ENCODE data around the gene PNLIPRP1. TPM values are rescaled to one million over a fixed set of nuclear protein-coding genes. Genes with fewer than 3 reads are reported as not detected.

PNLIPRP1 gene
- total and polyA plus RNA-seq, 7 experiments from 2014 or later, result not detected

DNA sequence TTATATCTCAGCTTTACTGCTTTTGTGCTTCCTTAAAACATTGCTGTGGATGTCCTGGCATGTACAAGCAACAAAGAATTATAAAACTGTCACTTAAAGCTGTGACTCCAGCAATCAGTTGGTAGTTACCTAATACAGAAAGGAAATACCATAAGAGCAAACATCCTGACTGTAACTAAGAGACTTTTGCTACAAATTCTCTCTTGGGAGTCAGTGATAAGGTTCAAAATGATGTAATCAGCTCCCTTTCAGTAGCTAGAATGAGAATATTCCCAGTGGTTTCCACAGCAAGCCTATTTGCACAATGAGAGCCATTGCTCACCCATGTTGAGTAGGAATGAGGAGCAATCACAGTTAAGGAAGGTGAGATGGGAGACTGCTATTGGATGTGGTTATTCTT lies 7.6 kb downstream of the PNLIPRP1 start:
- Histone ChIP-seq H3K4me3 (ENCODE audit: low read length) (no peak overlapping the region), H3K27ac (ENCODE audit: low read depth, low read length) (no peak overlapping the region), H3K27me3 (ENCODE audit: control insufficient read depth in 2 of 2, insufficient read depth in 2 of 2, low read length in 2 of 2) (no peaks in the 10 kb centered on the region), H3K9me3 (ENCODE audit: control insufficient read depth in 2 of 3, low read length in 3 of 3) (no peaks in the 10 kb centered on the region), H3K4me1 (ENCODE audit: control insufficient read depth in 2 of 2, insufficient read depth in 2 of 2, low read length in 2 of 2) (no peaks in the 10 kb centered on the region), H3K36me3 (ENCODE audit: control insufficient read depth in 2 of 3, insufficient read depth in 3 of 3, low read length in 3 of 3) (no peaks in the 10 kb centered on the region)
- ChIA-PET POLR2A (no interaction called here), CTCF (no interaction called here)
- no peak overlapping the region for H3K4me3 Mint-ChIP-seq
- no peak for DNase-seq
- intact Hi-C loops (cut with micrococcal nuclease), result no loop called here
- peaks cover 0 to 4% (median 0%) of the 10 kb centered on the region in 11 donors for H3K9me3 Mint-ChIP-seq
- H3K36me3 Mint-ChIP-seq, result no peaks in the 10 kb centered on the region
- peaks cover 0 to 11% (median 4%) of the 10 kb centered on the region in 5 donors for H3K27me3 Mint-ChIP-seq
- ATAC-seq, result no peak
- no peak overlapping the region for H3K27ac Mint-ChIP-seq
- no peaks in the 10 kb centered on the region for H3K4me1 Mint-ChIP-seq

DNA sequence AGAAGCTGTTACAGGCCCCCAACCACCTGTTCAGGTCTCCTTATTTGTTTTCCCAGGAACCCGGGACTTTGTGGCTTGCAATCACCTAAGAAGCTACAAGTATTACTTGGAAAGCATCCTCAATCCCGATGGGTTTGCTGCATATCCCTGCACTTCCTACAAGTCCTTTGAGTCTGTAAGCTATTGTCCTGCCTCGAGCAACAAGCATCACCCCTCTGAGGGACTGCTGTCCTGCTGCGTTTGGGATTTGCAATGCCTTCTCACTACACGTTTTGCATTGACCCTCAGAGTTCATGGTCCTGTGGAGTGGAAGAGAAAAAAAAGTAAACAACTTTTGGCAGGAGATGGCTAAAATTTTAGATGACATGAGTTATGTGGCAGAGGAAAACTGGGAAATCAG lies 9.2 kb downstream of the PNLIPRP1 start:
- Histone ChIP-seq H3K9me3 (ENCODE audit: control insufficient read depth in 2 of 3, low read length in 3 of 3) (no peaks in the 10 kb centered on the region), H3K4me1 (ENCODE audit: control insufficient read depth in 2 of 2, insufficient read depth in 2 of 2, low read length in 2 of 2) (no peaks in the 10 kb centered on the region), H3K36me3 (ENCODE audit: control insufficient read depth in 2 of 3, insufficient read depth in 3 of 3, low read length in 3 of 3) (no peaks in the 10 kb centered on the region), H3K27me3 (ENCODE audit: control insufficient read depth in 2 of 2, insufficient read depth in 2 of 2, low read length in 2 of 2) (no peaks in the 10 kb centered on the region), H3K27ac (ENCODE audit: low read depth, low read length) (no peak overlapping the region), H3K4me3 (ENCODE audit: low read length) (no peak overlapping the region)
- ATAC-seq (no peak), DNase-seq (no peak)
- POLR2A ChIA-PET, result no interaction called here
- Mint-ChIP-seq H3K36me3 (no peaks in the 10 kb centered on the region), H3K27ac (no peak overlapping the region), H3K4me3 (no peak overlapping the region), H3K4me1 (no peaks in the 10 kb centered on the region), H3K9me3 (peaks cover 0 to 4% (median 0%) of the 10 kb centered on the region in 11 donors), H3K27me3 (peaks cover 0 to 8% (median 4%) of the 10 kb centered on the region in 5 donors)
- CTCF ChIA-PET, result no interaction called here
- intact Hi-C loops (cut with micrococcal nuclease), result no loop called here

DNA sequence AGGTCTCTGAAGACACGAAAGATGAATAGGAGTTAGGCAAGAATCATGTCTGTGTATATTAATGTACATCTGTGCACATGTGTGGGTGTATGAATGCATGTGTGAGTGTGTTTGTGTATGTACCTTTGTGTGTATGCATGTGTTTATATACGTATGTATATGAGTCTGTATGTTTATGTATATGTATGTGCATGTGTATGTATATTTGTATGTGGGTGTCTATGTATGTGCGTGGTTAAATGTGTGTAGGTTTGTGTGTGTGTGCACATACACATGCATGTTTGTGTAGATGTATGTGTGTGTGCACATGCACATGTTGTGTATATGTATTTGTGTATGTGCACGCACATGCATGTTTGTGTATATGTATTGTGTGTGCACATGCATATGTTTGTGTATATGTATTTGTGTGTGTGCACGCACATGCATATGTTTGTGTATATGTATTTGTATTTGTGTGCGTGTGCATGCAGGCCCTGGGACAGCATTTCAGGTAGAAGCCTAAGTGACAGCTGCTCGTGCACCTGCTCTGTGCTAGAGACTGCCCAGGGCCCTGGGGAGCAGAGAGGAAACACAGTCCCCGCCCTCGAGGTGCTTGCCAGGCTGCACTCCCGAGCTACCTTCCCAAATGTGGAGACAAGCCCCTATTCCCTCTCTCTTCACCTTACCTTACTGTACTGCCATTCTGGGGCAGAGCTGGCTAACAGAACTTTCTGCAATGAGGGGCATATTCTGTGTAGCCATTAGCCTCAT lies 12.1 kb downstream of the PNLIPRP1 start:
- H3K9me3 Mint-ChIP-seq, result peaks cover 0 to 4% (median 2%) of the 10 kb centered on the region in 11 donors
- Histone ChIP-seq H3K4me1 (ENCODE audit: control insufficient read depth in 2 of 2, insufficient read depth in 2 of 2, low read length in 2 of 2) (no peaks in the 10 kb centered on the region), H3K36me3 (ENCODE audit: control insufficient read depth in 2 of 3, insufficient read depth in 3 of 3, low read length in 3 of 3) (no peaks in the 10 kb centered on the region), H3K9me3 (ENCODE audit: control insufficient read depth in 2 of 3, low read length in 3 of 3) (no peaks in the 10 kb centered on the region), H3K4me3 (ENCODE audit: low read length) (no peak overlapping the region), H3K27me3 (ENCODE audit: control insufficient read depth in 2 of 2, insufficient read depth in 2 of 2, low read length in 2 of 2) (no peaks in the 10 kb centered on the region), H3K27ac (ENCODE audit: low read depth, low read length) (no peak overlapping the region)
- no peaks in the 10 kb centered on the region for H3K4me1 Mint-ChIP-seq
- ChIA-PET CTCF (no interaction called here), POLR2A (no interaction called here)
- no peak overlapping the region for H3K4me3 Mint-ChIP-seq
- H3K36me3 Mint-ChIP-seq, result no peaks in the 10 kb centered on the region
- H3K27ac Mint-ChIP-seq, result no peak overlapping the region
- ATAC-seq, result no peak
- H3K27me3 Mint-ChIP-seq, result peaks cover 0 to 20% (median 14%) of the 10 kb centered on the region in 5 donors
- DNase-seq, result no peak
- intact Hi-C loops (cut with micrococcal nuclease), result no loop called here

DNA sequence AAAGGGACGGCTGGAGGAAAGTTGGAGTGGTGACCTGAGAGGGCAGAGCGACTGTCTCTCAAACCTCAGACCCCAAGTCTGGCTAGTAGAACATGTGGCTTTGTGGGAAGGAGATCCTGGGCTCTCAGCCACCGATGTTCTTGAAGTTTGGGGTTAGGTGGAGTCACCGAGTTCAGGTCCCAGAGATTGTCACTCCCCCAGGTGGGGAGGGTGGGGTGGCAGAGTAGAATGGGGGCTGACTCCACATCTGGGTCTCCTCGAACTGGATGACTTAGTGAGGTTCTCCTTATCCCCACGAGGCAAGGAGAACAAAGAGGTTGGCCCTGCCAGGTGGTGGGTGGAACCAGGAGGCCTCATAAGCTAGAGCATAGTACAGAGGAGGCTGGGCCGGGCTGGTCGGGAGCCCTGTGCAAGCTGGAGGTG lies 15.3 kb downstream of the PNLIPRP1 start:
- Mint-ChIP-seq H3K4me3 (no peak overlapping the region), H3K9me3 (peaks cover 0 to 4% (median 0%) of the 10 kb centered on the region in 11 donors), H3K27ac (no peak overlapping the region), H3K4me1 (no peaks in the 10 kb centered on the region), H3K36me3 (no peaks in the 10 kb centered on the region), H3K27me3 (peaks cover 0 to 46% (median 35%) of the 10 kb centered on the region in 5 donors)
- ATAC-seq, result no peak
- Histone ChIP-seq H3K9me3 (ENCODE audit: control insufficient read depth in 2 of 3, low read length in 3 of 3) (peaks cover 0 to 5% (median 0%) of the 10 kb centered on the region in 3 experiments), H3K27ac (ENCODE audit: low read depth, low read length) (no peak overlapping the region), H3K4me1 (ENCODE audit: control insufficient read depth in 2 of 2, insufficient read depth in 2 of 2, low read length in 2 of 2) (no peaks in the 10 kb centered on the region), H3K4me3 (ENCODE audit: low read length) (no peak overlapping the region), H3K27me3 (ENCODE audit: control insufficient read depth in 2 of 2, insufficient read depth in 2 of 2, low read length in 2 of 2) (no peaks in the 10 kb centered on the region), H3K36me3 (ENCODE audit: control insufficient read depth in 2 of 3, insufficient read depth in 3 of 3, low read length in 3 of 3) (no peaks in the 10 kb centered on the region)
- no peak for DNase-seq
- intact Hi-C loops (cut with micrococcal nuclease), result no loop called here
- POLR2A ChIA-PET, result no interaction called here
- CTCF ChIA-PET, result no interaction called here

DNA sequence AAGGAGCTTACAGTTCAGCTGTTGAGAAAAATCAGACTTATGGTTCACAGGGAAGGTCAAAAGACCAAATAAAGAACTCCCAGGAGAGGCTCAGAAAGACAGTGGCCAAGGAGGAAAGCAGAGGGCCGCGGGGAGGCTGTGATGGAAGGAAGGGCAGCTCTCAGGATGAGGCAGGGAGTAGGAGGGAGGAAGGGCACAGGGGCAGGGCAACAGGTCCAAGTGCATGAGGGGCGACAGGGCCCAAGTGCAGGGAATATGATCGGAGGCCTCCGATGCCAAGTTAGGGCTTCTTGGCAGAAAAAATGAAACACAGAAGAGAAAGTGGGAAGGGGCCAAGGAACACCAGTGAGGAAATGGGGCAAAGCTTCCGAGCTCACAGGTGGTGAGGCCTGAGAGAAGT lies 16.6 kb downstream of the PNLIPRP1 start:
- Mint-ChIP-seq H3K4me1 (no peaks in the 10 kb centered on the region), H3K4me3 (no peak overlapping the region), H3K36me3 (no peaks in the 10 kb centered on the region), H3K27ac (no peak overlapping the region), H3K9me3 (peaks cover 0 to 4% (median 0%) of the 10 kb centered on the region in 11 donors), H3K27me3 (peaks cover 0 to 48% (median 35%) of the 10 kb centered on the region in 5 donors)
- Histone ChIP-seq H3K27ac (ENCODE audit: low read depth, low read length) (no peak overlapping the region), H3K4me1 (ENCODE audit: control insufficient read depth in 2 of 2, insufficient read depth in 2 of 2, low read length in 2 of 2) (no peaks in the 10 kb centered on the region), H3K27me3 (ENCODE audit: control insufficient read depth in 2 of 2, insufficient read depth in 2 of 2, low read length in 2 of 2) (no peaks in the 10 kb centered on the region), H3K9me3 (ENCODE audit: control insufficient read depth in 2 of 3, low read length in 3 of 3) (peaks cover 0 to 5% (median 0%) of the 10 kb centered on the region in 3 experiments), H3K4me3 (ENCODE audit: low read length) (no peak overlapping the region), H3K36me3 (ENCODE audit: control insufficient read depth in 2 of 3, insufficient read depth in 3 of 3, low read length in 3 of 3) (no peaks in the 10 kb centered on the region)
- intact Hi-C loops (cut with micrococcal nuclease), result no loop called here
- no peak for DNase-seq
- ATAC-seq, result no peak
- CTCF ChIA-PET, result no interaction called here
- POLR2A ChIA-PET, result no interaction called here

DNA sequence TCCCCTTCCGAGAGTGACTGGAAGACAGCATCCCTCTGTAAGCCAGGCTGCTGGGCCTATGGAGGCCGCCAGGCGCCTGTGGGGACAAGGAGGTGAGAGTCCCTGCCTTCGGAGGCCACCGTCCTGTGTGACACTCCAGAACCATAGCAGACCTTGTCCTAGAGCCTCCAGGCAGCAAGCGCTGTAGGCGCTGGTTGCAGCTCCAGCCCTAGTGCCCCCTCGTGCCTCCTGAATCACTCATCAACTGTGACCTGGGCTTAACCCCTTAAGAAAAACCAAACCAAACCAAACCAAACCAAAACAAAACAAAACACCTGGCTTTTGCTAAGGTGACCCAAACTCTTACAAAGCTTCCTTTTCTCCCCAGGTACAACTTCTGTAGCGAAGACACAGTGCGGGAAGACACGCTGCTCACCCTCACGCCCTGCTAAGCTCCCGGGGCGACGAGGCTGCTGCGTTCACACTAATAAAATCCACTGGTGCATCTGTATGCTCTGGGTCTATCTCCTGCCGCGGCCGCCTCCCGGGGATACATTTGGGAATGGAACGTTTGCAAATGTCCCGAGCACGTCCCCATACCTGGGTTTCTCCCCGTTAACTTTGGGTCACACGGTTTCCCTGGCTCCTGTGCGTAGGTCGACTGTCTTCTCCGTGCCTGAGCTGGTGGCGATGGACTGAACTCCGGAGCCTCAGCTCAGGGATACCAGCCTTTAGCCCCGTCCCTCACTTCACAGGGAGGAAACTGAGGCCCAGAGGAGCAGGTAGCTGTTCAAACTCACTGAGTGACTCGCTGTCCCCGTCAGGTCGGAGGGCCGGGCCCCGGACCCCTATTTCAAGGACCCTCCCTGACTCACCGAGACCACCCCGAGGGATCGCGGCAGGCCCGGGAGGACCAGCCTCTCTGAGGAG lies 18.2 kb downstream of the PNLIPRP1 start:
- Histone ChIP-seq H3K36me3 (ENCODE audit: control insufficient read depth in 2 of 3, insufficient read depth in 3 of 3, low read length in 3 of 3) (no peaks in the 10 kb centered on the region), H3K4me3 (ENCODE audit: low read length) (no peak overlapping the region), H3K27ac (ENCODE audit: low read depth, low read length) (no peak overlapping the region), H3K27me3 (ENCODE audit: control insufficient read depth in 2 of 2, insufficient read depth in 2 of 2, low read length in 2 of 2) (no peaks in the 10 kb centered on the region), H3K4me1 (ENCODE audit: control insufficient read depth in 2 of 2, insufficient read depth in 2 of 2, low read length in 2 of 2) (no peaks in the 10 kb centered on the region), H3K9me3 (ENCODE audit: control insufficient read depth in 2 of 3, low read length in 3 of 3) (peaks cover 0 to 5% (median 0%) of the 10 kb centered on the region in 3 experiments)
- Mint-ChIP-seq H3K36me3 (no peaks in the 10 kb centered on the region), H3K4me3 (no peak overlapping the region), H3K4me1 (no peaks in the 10 kb centered on the region), H3K27ac (no peak overlapping the region), H3K9me3 (peaks cover 0 to 7% (median 2%) of the 10 kb centered on the region in 11 donors), H3K27me3 (peaks cover 0 to 55% (median 35%) of the 10 kb centered on the region in 5 donors)
- intact Hi-C loops (cut with micrococcal nuclease), result no loop called here
- ATAC-seq, result no peak
- no peak for DNase-seq
- ChIA-PET POLR2A (no interaction called here), CTCF (no interaction called here)

Data from naive thymus-derived CD4-positive, alpha-beta T cell (primary cell).